Measurements from ENCODE around the gene TRNT1.

The TRNT1 gene

GRCh38 chr3:3126477-3127431 lies at the start of gene TRNT1:
TRNT1 (plus strand) TSS chr3:3126940; CDS start chr3:3129041, 2,101 bp downstream.
- no peaks in the 10 kb centered on the region for H3K9me3 ChIP-seq (ENCODE audit: control insufficient read depth, insufficient read depth, low read length)
- H3K4me1 ChIP-seq (ENCODE audit: insufficient read depth, low read length) = no peaks in the 10 kb centered on the region
- peaks cover 16% of the 10 kb centered on the region; the same call in 1 of the 2 replicates for H3K36me3 ChIP-seq (ENCODE audit: insufficient read depth, low read length)
- H3K9ac ChIP-seq (ENCODE audit: low read depth, low read length) = peak within 1 kb of the TSS; percentile 94

GRCh38 chr3:3080309-3080708 lies 46.4 kb upstream of the TRNT1 start:
- H3K9ac ChIP-seq (ENCODE audit: low read depth, low read length) = no peak overlapping the region
- H3K4me1 ChIP-seq (ENCODE audit: insufficient read depth, low read length) = peaks cover 8% of the 10 kb centered on the region; the same call in 1 of the 2 replicates
- no peaks in the 10 kb centered on the region for H3K36me3 ChIP-seq (ENCODE audit: insufficient read depth, low read length)
- H3K9me3 ChIP-seq (ENCODE audit: control insufficient read depth, insufficient read depth, low read length) = no peaks in the 10 kb centered on the region

DNA sequence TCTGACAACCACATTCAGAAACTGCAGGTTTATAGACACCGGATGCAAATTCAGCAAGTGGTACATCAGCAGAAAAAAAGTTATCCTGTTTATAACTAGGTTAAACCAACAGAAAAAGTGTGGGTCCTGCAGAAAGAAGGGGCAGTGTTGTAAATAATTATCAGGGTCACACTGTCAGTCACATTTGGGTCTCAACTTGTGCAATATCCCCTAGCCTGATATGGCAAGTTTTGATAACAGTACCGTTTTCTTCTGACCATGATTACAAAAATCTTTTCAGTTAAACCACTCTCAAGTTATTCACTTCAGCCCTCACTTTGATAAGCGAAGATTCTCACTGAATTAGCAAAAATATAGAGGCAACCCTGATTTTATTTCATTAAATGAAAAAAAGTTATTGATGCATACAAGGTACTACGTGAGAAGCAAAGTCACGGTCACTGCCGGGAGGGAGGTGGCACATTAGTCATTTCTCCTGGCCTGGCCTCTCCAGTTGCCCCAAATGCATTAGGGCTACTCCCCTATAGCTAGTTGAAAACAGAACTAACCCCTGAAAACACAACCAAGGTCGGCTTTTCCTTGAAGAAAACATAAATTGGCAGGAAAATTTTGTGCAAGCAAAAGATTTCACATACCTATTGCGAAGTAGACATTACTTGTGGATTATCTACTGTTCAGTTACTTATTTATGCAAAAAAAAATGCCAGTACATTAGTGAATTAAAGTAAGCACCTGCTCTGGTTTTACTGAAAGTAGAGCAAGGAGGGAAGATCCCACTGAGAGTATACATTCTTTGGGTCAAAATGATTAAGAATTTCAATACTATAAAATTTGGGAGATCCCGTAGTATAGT lies 45.1 kb upstream of the TRNT1 start:
- Histone ChIP-seq H3K9me3 (ENCODE audit: control insufficient read depth, insufficient read depth, low read length) (no peaks in the 10 kb centered on the region), H3K4me1 (ENCODE audit: insufficient read depth, low read length) (peaks cover 8% of the 10 kb centered on the region; the same call in 1 of the 2 replicates), H3K36me3 (ENCODE audit: insufficient read depth, low read length) (no peaks in the 10 kb centered on the region), H3K9ac (ENCODE audit: low read depth, low read length) (no peak overlapping the region)

- Histone ChIP-seq H3K9ac (ENCODE audit: low read depth, low read length) (no peak overlapping the region), H3K4me1 (ENCODE audit: insufficient read depth, low read length) (peaks cover 8% of the 10 kb centered on the region; the same call in 1 of the 2 replicates), H3K9me3 (ENCODE audit: control insufficient read depth, insufficient read depth, low read length) (no peaks in the 10 kb centered on the region), H3K36me3 (ENCODE audit: insufficient read depth, low read length) (no peaks in the 10 kb centered on the region)
These were observed 44.4 kb upstream of the TRNT1 start for GRCh38 chr3:3082234-3082924.

GRCh38 chr3:3084890-3085289 lies 41.9 kb upstream of the TRNT1 start:
- H3K9ac ChIP-seq (ENCODE audit: low read depth, low read length) = no peak overlapping the region
- no peaks in the 10 kb centered on the region for H3K9me3 ChIP-seq (ENCODE audit: control insufficient read depth, insufficient read depth, low read length)
- no peaks in the 10 kb centered on the region for H3K36me3 ChIP-seq (ENCODE audit: insufficient read depth, low read length)
- H3K4me1 ChIP-seq (ENCODE audit: insufficient read depth, low read length) = peaks cover 8% of the 10 kb centered on the region; the same call in 1 of the 2 replicates

DNA sequence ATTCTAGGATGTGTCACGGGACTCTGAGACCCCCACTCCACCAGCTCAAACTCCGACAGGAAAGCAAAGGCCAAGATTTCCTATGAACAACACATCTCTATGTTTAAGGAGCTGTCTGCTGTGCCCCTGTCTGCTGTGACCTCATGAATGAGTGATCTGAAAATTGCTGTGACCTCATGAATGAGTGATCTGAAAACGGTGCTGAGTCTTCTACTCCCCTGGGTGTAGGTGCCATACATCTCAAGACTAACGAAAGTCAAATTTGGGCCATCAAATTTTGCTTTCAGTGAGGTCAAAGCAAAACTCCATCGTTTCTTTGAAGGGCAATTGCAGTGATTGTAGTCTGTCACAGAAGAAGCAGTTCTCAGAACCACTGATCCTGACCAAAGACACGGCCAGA lies 41.0 kb upstream of the TRNT1 start:
- no peaks in the 10 kb centered on the region for H3K36me3 ChIP-seq (ENCODE audit: insufficient read depth, low read length)
- no peaks in the 10 kb centered on the region for H3K9me3 ChIP-seq (ENCODE audit: control insufficient read depth, insufficient read depth, low read length)
- H3K4me1 ChIP-seq (ENCODE audit: insufficient read depth, low read length) = peaks cover 7% of the 10 kb centered on the region; the same call in 1 of the 2 replicates
- H3K9ac ChIP-seq (ENCODE audit: low read depth, low read length) = no peak overlapping the region

GRCh38 chr3:3086239-3086638 lies 40.5 kb upstream of the TRNT1 start:
- H3K9ac ChIP-seq (ENCODE audit: low read depth, low read length) = no peak overlapping the region
- H3K4me1 ChIP-seq (ENCODE audit: insufficient read depth, low read length) = peaks cover 2% of the 10 kb centered on the region; the same call in 1 of the 2 replicates
- H3K36me3 ChIP-seq (ENCODE audit: insufficient read depth, low read length) = no peaks in the 10 kb centered on the region
- H3K9me3 ChIP-seq (ENCODE audit: control insufficient read depth, insufficient read depth, low read length) = no peaks in the 10 kb centered on the region

DNA sequence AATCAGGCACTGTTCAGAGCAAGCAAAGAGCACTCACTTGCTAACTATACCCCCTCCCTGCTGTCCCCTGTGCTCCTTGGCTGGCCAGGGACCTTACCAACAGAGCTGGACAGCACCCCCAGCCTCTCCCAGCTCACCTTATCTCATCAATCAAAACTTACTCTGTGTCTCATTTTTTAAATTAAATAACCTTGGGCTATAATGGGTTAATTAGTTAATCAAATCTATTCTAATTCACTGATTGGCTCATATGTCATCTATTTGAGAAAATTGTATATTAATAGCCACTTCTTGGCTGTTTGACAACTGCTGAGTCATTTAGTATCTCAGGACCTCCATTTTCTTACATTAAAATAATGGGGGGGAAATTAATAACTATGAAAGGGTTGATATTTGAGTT lies 39.5 kb upstream of the TRNT1 start:
- Histone ChIP-seq H3K9ac (ENCODE audit: low read depth, low read length) (no peak overlapping the region), H3K9me3 (ENCODE audit: control insufficient read depth, insufficient read depth, low read length) (no peaks in the 10 kb centered on the region), H3K4me1 (ENCODE audit: insufficient read depth, low read length) (no peaks in the 10 kb centered on the region; the same call in 1 of the 2 replicates), H3K36me3 (ENCODE audit: insufficient read depth, low read length) (no peaks in the 10 kb centered on the region)

DNA sequence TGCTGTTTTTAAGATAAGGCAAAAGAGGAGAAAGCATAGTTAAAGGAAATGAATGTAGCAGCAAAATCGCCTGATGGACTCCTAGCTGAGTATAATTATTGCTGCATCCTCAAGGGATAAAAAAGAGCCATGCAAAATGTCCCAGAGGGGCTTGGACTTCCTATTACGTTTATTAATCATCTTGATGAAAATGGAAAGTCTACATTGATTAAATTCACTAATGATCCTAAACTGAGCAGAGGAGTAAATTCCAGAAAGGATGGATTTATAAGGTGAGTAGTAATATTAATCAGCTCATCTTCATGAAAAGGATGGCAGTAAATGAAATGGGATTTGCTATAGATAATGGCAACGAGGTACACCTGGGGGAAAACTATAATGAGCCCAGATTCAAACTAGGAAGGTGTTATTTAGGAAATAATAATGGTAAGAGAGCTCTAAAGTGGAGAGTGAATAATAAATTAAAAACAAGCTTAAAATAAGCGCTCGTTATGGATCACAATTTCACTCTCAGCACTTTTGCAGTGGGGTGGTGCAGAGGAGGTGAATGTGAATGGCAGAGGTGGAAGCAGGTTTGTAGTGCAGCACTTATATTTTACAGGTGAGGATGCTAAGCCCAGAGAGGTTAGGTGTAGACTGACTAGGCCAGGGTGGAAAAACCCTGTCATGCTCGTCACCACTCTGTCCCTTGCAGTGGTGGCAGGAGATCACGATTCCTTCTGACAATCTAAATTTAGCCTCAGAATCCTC lies 38.8 kb upstream of the TRNT1 start:
- Histone ChIP-seq H3K36me3 (ENCODE audit: insufficient read depth, low read length) (no peaks in the 10 kb centered on the region), H3K9ac (ENCODE audit: low read depth, low read length) (no peak overlapping the region), H3K4me1 (ENCODE audit: insufficient read depth, low read length) (no peaks in the 10 kb centered on the region), H3K9me3 (ENCODE audit: control insufficient read depth, insufficient read depth, low read length) (no peaks in the 10 kb centered on the region)

- Histone ChIP-seq H3K36me3 (ENCODE audit: insufficient read depth, low read length) (no peaks in the 10 kb centered on the region), H3K9ac (ENCODE audit: low read depth, low read length) (no peak overlapping the region), H3K9me3 (ENCODE audit: control insufficient read depth, insufficient read depth, low read length) (no peaks in the 10 kb centered on the region), H3K4me1 (ENCODE audit: insufficient read depth, low read length) (no peaks in the 10 kb centered on the region)
These were observed 37.7 kb upstream of the TRNT1 start for GRCh38 chr3:3089017-3089416.

GRCh38 chr3:3097958-3098357 lies 28.8 kb upstream of the TRNT1 start:
- H3K9me3 ChIP-seq (ENCODE audit: control insufficient read depth, insufficient read depth, low read length) = no peaks in the 10 kb centered on the region
- H3K4me1 ChIP-seq (ENCODE audit: insufficient read depth, low read length) = no peaks in the 10 kb centered on the region
- H3K9ac ChIP-seq (ENCODE audit: low read depth, low read length) = no peak overlapping the region
- H3K36me3 ChIP-seq (ENCODE audit: insufficient read depth, low read length) = no peaks in the 10 kb centered on the region

GRCh38 chr3:3101660-3102458 lies 24.9 kb upstream of the TRNT1 start:
- Histone ChIP-seq H3K9ac (ENCODE audit: low read depth, low read length) (no peak overlapping the region), H3K9me3 (ENCODE audit: control insufficient read depth, insufficient read depth, low read length) (no peaks in the 10 kb centered on the region), H3K36me3 (ENCODE audit: insufficient read depth, low read length) (no peaks in the 10 kb centered on the region), H3K4me1 (ENCODE audit: insufficient read depth, low read length) (no peaks in the 10 kb centered on the region)

GRCh38 chr3:3102751-3103150 lies 24.0 kb upstream of the TRNT1 start:
- no peaks in the 10 kb centered on the region for H3K4me1 ChIP-seq (ENCODE audit: insufficient read depth, low read length)
- no peaks in the 10 kb centered on the region for H3K9me3 ChIP-seq (ENCODE audit: control insufficient read depth, insufficient read depth, low read length)
- H3K36me3 ChIP-seq (ENCODE audit: insufficient read depth, low read length) = no peaks in the 10 kb centered on the region
- H3K9ac ChIP-seq (ENCODE audit: low read depth, low read length) = no peak overlapping the region

Data from ES-I3 (cell line).